HUES64 (cell line): Measurements from ENCODE around the gene RGS14.

Experiments
- H3K27ac ChIP-seq: 2 replicates; pipeline ENCODE4 v1.7.0; 2013; ENCODE audit warnings: low read depth, low read length, inconsistent platforms
- H3K27me3 ChIP-seq: 2 replicates; pipeline ENCODE4 v1.6.1; 2013; ENCODE audit warnings: mild to moderate bottlenecking, low read length; ENCODE audit not compliant: insufficient read depth
- H3K36me3 ChIP-seq: 2 replicates; pipeline ENCODE4 v1.6.1; 2013; ENCODE audit warnings: mild to moderate bottlenecking, low read length; ENCODE audit not compliant: insufficient read depth
- H3K4me1 ChIP-seq: 2 replicates; pipeline ENCODE4 v1.6.1; 2013; ENCODE audit warnings: mild to moderate bottlenecking, low read length, moderate library complexity; ENCODE audit not compliant: insufficient read depth
- H3K4me3 ChIP-seq: 2 replicates; pipeline ENCODE4 v1.5.1; 2013; ENCODE audit warnings: mild to moderate bottlenecking, low read length, moderate library complexity
- H3K9ac ChIP-seq: 2 replicates; pipeline ENCODE4 v1.6.1; 2013; ENCODE audit warnings: mild to moderate bottlenecking, low read depth, low read length
- H3K9me3 ChIP-seq: 2 replicates; pipeline ENCODE4 v1.6.1; 2013; ENCODE audit warnings: low read depth, low read length; ENCODE audit not compliant: insufficient read depth
- WGBS: fragments of 150-250, 120-280 bp; methylation state at CpG from one replicate; pipeline ENCODE4 v1.1.7; 2013; ENCODE audit warnings: missing lambda C conversion rate; 5-methylcytosine and 5-hydroxymethylcytosine counted together

RGS14 gene

DNA sequence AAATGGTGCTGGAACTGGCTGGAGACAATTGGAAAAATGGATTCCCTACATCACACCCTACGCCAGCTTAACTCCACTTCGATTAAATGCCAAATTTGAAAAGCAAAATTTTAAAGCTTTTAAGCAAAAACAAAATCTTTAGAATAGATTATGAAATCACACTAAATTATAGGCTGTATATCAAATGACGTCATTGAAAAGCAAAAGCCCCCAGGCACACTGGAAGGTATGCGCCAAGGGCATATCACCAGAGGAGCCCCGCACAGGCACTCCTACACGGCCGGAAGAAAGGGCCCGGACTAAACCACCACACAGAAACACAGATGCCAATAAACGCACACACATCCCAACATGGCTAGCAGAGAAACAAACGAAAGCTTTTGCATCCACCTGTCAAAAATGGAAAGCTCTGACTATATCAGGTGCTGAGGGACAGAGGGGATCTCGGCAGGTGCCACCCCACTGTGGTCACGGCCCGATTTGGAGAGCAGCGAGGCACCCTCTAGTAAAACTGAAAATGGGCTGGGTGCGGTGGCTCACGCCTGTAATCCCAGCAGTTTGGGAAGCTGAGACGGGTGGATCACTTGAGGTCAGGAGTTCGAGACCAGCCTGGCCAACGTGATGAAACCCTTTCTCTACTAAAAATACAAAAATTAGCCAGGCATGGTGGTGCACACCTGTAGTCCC lies 29.0 kb upstream of the RGS14 start:
- Histone ChIP-seq H3K9ac (no peak overlapping the region), H3K4me1 (peaks cover 9% of the 10 kb centered on the region), H3K27ac (peak overlapping the region; percentile 18; the same call in 1 of the 2 replicates), H3K27me3 (no peaks in the 10 kb centered on the region), H3K36me3 (peaks cover 30% of the 10 kb centered on the region), H3K4me3 (no peak overlapping the region), H3K9me3 (no peaks in the 10 kb centered on the region)
- 90% methylated on average over 17 of the region's 19 CpGs for WGBS

DNA sequence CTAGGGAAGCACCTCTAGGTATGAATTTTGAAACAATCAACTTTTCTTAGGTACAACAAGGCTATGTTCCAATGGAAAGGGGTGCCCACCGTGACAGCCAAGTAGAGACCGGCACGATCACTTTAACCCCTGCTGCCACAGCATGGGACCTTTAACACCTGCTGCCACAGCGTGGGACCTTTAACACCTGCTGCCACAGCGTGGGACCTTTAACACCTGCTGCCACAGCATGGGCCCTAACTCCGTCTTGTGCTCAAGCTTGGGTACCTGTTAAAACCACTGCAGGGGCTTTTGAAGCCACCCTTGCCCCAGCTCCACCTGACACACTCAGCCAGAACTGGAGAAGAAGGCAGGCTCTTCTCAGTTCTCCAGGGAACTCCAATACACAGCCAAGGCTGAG lies 27.8 kb upstream of the RGS14 start:
- Histone ChIP-seq H3K4me3 (no peak overlapping the region), H3K4me1 (peaks cover 9% of the 10 kb centered on the region), H3K9me3 (no peaks in the 10 kb centered on the region), H3K36me3 (peaks cover 42% of the 10 kb centered on the region), H3K9ac (no peak overlapping the region), H3K27ac (no peak overlapping the region), H3K27me3 (no peaks in the 10 kb centered on the region)
- 91% methylated on average over 6 of the region's 6 CpGs for WGBS

DNA sequence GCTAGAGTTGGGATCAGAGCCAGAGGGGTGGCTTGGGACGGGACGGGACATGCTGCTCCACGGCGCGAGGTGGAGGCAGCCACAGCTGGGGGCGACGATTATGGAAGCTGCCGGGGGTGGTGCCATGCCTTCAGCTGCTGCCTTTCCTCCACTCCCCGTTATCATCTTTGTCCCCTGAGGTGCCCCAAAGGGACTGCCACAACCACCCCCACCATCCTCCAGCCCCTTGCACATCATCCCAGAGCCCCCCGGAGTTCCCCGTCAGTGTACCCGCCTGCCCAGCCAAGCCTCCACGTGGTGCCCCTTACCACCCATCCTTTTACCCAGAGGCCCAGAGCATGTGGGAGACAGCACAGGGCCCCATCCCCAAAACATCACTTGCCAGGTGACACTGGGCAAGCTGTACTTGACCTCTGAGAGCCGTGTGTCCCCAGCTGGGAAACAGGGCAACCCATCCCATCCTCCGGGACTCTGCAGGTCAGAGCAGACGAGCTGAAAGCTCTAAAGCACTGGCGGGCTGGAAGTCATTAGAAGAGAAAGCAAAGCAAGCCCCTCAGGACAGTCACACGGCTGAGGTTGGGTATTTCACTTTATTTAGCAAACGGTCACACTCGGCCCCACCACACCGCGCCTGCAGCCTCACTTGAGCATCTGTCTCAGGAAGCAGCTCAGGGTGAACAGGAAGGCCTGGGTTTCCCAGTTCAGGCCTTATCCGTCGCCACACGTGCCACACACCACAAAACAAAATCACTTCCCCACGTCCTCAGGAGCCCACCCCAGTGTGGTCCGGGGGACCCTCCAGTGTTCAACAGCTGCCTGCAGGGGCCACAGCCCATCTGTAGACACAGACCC lies 26.5 kb upstream of the RGS14 start:
- Histone ChIP-seq H3K9ac (no peak overlapping the region; the same call in 1 of the 2 replicates), H3K4me1 (peaks cover under 1% of the 10 kb centered on the region; the same call in 1 of the 2 replicates), H3K4me3 (no peak overlapping the region), H3K27ac (no peak overlapping the region), H3K9me3 (no peaks in the 10 kb centered on the region), H3K36me3 (peaks cover 55% of the 10 kb centered on the region), H3K27me3 (no peaks in the 10 kb centered on the region)
- WGBS: 95% methylated on average over 27 of the region's 27 CpGs

DNA sequence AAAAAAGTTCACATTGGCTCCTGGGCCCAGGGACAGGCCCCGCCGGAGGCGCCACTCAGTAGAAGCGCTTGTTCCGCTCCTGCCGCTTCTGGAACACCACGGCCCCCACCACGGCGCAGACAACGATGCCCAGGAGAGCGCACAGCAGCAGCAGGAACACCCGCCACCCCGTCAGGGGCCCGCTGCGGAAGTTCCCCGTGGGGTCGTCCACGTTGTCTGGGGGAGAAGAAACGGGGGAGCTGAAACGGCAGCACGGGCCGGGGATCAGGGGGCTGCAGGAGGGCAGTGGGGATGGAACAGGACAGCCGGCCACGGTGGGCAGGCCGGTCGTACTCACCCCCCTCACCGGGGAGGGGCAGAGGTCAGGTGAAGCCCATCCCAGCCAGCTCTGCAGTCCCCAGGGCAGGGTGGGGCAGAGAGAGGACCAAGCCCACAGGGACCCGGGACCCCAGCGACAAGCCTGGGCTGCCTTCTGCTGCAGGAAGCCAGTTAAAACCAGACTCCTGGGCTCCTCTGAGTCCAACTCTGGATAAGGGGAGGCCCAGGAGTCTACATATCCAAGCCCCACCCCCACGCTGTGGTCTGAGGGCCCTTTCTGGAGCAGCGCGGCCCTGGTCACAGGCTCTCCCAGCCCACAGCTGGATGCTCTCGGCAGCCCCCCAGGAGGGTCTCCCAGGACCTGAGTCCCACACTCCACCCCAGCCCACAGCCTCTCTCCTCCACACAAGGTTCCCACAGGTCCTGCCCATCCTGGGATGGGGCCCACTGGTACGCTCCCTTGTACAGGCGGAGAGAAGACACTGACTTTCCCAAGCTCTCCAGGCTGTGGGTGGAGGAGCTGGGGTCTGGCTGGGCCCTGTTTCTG lies 25.5 kb upstream of the RGS14 start:
- H3K4me3 ChIP-seq: no peak overlapping the region
- H3K9me3 ChIP-seq: no peaks in the 10 kb centered on the region
- no peak overlapping the region for H3K9ac ChIP-seq
- no peak overlapping the region for H3K27ac ChIP-seq
- 94% methylated on average over 35 of the region's 35 CpGs for WGBS
- no peaks in the 10 kb centered on the region for H3K4me1 ChIP-seq
- H3K36me3 ChIP-seq: peaks cover 66% of the 10 kb centered on the region
- H3K27me3 ChIP-seq: no peaks in the 10 kb centered on the region

DNA sequence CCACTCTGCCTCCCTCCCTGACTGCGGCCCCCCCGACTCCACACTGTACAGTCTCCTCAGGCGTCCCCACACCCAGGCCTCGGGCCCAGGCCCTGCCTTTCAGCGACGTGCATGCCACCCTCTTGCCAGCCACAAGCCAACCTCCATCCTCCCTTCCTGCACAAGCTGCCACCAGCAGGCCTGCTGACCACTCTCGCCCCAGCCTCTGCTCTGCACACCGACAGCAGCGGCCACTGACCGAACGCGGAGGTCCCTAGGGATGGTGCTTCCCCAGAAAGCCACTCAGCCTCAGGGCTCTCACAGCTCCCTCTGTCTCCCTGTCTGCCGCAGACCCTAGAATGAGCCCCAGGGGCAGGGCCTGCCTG lies 24.8 kb upstream of the RGS14 start:
- H3K36me3 ChIP-seq: peaks cover 72% of the 10 kb centered on the region

DNA sequence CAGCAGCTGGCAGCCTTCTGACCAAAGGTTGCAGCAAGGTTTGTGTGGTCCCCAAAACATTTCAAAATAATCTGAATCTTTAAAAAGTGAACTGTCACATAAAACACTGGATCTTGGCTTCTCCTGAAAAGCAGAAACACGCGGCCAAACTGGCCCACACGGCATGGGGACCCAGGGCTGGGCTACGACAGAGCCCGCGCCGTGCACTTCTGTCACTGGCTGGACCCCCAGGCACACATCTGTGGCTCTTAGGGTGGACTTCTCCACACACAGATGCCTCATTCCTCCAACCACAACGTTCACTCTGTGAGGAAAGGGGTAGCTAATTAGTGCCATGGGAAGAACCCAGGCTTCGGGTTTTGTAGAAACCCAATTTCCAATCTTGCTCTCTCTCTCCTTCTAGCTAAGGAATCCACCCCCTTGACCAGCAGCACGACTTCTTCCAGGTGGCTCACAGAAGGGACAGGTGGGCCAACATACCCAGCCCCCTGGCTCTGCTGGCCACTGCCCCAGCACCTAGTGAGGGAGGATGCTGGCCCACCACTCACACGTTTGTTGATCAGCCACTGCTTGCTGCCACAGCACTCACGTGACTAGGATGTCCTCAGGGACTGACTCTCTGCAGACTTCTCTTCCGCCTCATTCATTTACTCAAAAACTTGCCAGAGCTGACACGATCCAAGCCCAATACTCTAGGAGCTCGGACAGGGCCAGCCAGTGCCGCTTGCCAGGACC lies 24.1 kb upstream of the RGS14 start:
- Histone ChIP-seq H3K27ac (no peak overlapping the region), H3K9me3 (no peaks in the 10 kb centered on the region), H3K27me3 (no peaks in the 10 kb centered on the region), H3K9ac (no peak overlapping the region), H3K4me1 (no peaks in the 10 kb centered on the region), H3K36me3 (peaks cover 76% of the 10 kb centered on the region), H3K4me3 (no peak overlapping the region)
- 97% methylated on average over 15 of the region's 16 CpGs for WGBS

More for the DNA sequence above, 24.8 kb upstream of the RGS14 start:
- 94% methylated on average over 13 of the region's 13 CpGs for WGBS
- Histone ChIP-seq H3K27me3 (no peaks in the 10 kb centered on the region), H3K9ac (no peak overlapping the region), H3K27ac (no peak overlapping the region), H3K9me3 (no peaks in the 10 kb centered on the region), H3K4me1 (no peaks in the 10 kb centered on the region), H3K4me3 (no peak overlapping the region)

DNA sequence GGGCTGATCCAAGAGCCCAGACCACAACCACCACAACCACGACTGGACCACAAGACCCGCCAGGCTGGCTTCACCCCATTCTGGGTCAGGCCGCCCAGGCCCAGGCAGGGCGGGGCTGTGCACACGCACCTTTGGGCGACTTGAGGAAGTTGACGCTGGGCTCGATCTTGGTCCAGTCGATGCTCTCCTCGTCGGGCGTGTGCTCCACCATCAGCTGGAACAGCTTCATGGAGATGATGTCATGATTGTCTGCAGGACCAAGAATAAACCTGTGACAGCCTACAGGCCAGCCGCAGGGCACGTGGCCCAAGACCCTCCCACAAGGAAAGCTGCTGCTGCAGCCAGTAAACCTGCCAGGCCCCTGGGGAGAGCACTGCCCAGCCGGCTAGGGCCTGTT lies 23.6 kb upstream of the RGS14 start:
- H3K27ac ChIP-seq: no peak overlapping the region
- H3K36me3 ChIP-seq: peaks cover 77% of the 10 kb centered on the region
- H3K4me1 ChIP-seq: no peaks in the 10 kb centered on the region
- 95% methylated on average over 15 of the region's 15 CpGs for WGBS
- no peaks in the 10 kb centered on the region for H3K9me3 ChIP-seq
- H3K4me3 ChIP-seq: no peak overlapping the region
- no peak overlapping the region for H3K9ac ChIP-seq
- no peaks in the 10 kb centered on the region for H3K27me3 ChIP-seq

DNA sequence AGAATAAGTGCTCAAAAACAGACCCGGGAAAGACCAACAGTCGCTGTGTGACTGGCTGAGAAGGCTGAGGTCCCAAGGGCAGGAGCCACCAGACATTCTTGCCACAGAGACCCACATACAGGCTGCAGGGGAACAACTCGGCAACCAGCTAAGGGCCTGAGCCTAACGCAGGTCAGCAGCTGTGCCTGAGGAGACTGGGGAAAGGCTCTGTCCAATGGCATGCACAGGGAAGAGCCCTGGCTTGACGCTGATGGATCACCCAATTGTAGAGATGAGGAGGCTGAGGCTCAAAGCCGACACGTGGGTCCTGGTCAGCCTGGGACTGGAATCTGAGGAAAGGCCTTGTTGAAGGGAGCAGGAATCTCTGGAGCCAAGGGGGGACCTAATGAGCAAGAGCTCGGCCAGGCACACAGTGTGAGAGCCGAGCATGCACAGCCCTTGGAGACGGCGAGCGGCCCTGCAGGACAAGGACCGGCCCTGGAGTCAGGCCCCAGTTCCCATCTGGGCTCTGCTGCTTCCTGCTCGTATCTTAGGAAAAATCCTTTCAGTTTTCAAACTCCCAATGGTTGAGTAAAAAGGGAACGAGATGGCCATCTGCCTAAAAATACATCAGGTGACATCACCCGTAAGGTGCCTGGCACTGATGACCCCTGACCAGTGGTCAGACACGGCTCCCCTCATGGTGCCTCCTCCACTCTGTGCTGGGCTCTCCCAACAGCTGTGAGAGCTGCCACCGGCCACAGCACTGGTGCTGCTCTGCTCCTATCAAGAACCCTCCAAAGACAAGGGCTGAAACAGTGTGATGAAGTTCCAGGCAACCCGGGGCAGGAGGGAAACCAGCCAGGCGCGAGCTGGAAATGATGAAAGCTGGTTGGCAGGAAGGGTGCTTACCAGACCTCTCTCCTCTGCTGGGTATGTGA lies 22.7 kb upstream of the RGS14 start:
- no peak overlapping the region for H3K4me3 ChIP-seq
- no peaks in the 10 kb centered on the region for H3K9me3 ChIP-seq
- H3K27ac ChIP-seq: no peak overlapping the region
- H3K27me3 ChIP-seq: no peaks in the 10 kb centered on the region
- WGBS: 95% methylated on average over 21 of the region's 21 CpGs
- no peaks in the 10 kb centered on the region for H3K4me1 ChIP-seq
- peaks cover 79% of the 10 kb centered on the region for H3K36me3 ChIP-seq
- no peak overlapping the region for H3K9ac ChIP-seq

DNA sequence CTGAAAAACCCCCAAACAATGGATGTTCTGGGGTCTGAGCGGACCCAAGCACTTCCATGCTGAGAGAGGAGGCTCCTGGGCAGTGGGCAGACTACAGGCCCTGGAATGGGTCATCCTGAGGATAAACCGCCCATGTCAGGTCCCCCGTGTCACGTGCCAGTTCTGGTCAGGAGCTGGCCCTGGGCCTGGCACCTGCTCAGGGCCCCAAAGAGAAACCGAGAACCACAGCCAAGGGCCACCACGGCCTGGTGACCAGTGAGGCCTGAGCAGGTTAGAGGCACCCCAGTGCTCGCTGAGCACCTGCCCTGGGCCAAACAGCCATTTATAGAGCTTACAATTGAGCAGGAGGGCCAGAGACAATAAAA lies 22.0 kb upstream of the RGS14 start:
- H3K4me1 ChIP-seq: no peaks in the 10 kb centered on the region
- H3K27me3 ChIP-seq: no peaks in the 10 kb centered on the region
- H3K27ac ChIP-seq: no peak overlapping the region
- peaks cover 72% of the 10 kb centered on the region for H3K36me3 ChIP-seq
- no peaks in the 10 kb centered on the region for H3K9me3 ChIP-seq
- no peak overlapping the region for H3K4me3 ChIP-seq
- H3K9ac ChIP-seq: no peak overlapping the region
- 94% methylated on average over 7 of the region's 7 CpGs for WGBS

DNA sequence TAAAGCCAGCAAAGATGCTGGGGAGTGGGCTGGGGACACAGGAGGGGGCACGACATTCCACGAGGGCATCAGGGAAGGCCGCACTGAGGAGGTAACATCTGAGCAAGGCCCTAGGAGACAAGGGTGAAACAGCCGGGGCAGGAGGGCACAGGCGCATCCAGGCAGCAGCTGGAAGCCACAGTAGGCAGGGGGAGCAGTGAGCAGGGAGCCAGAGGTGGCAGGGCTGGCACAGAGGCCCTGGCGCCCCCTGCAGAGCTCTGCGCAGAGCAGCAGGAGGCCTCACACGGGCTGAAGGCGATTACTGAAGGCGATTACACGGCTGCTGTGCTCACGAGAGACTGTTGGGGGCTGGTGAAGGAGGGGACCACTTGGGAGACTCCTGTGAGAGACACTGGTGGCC lies 21.6 kb upstream of the RGS14 start:
- no peaks in the 10 kb centered on the region for H3K27me3 ChIP-seq
- no peak overlapping the region for H3K4me3 ChIP-seq
- 88% methylated on average over 12 of the region's 12 CpGs for WGBS
- H3K36me3 ChIP-seq: peaks cover 71% of the 10 kb centered on the region
- no peak overlapping the region for H3K9ac ChIP-seq
- no peaks in the 10 kb centered on the region for H3K9me3 ChIP-seq
- no peaks in the 10 kb centered on the region for H3K4me1 ChIP-seq
- no peak overlapping the region for H3K27ac ChIP-seq
